ENCODE measurements around the gene PCARE.
A peak's percentile ranks its signal among the peaks of the same experiment; 100 is the strongest.

Gene PCARE

GRCh38 chr2:29061616-29062015, 12.7 kb downstream of the PCARE start:
- no peak for DNase-seq

GRCh38 chr2:29061176-29061575, 13.1 kb downstream of the PCARE start:
- no peak for DNase-seq

GRCh38 chr2:29060441-29060840, 13.9 kb downstream of the PCARE start:
- no peak for DNase-seq

GRCh38 chr2:29059624-29060023, 14.7 kb downstream of the PCARE start:
- DNase-seq, result no peak

GRCh38 chr2:29057006-29057405, 17.3 kb downstream of the PCARE start:
- DNase-seq, result no peak

- no peak for DNase-seq
Measured at GRCh38 chr2:29056452-29056851, 17.9 kb downstream of the PCARE start.

GRCh38 chr2:29055601-29056000, 18.7 kb downstream of the PCARE start:
- DNase-seq, result no peak

- DNase-seq, result no peak
Measured at GRCh38 chr2:29054430-29054829, 19.9 kb downstream of the PCARE start.

GRCh38 chr2:29053670-29054400, 20.5 kb downstream of the PCARE start:
- DNase-seq, result no peak

- peak; percentile 13 for DNase-seq
Measured at GRCh38 chr2:29053223-29053622, 21.1 kb downstream of the PCARE start.

- no peak for DNase-seq
Measured at GRCh38 chr2:29052807-29053206, 21.5 kb downstream of the PCARE start.

- DNase-seq, result no peak
Measured at GRCh38 chr2:29051730-29052129, 22.6 kb downstream of the PCARE start.

GRCh38 chr2:29050591-29050990, 23.7 kb downstream of the PCARE start:
- no peak for DNase-seq

GRCh38 chr2:29047083-29047845, 27.1 kb downstream of the PCARE start:
- DNase-seq, result no peak

GRCh38 chr2:29046321-29046720, 28.0 kb downstream of the PCARE start:
- DNase-seq, result no peak

GRCh38 chr2:29044459-29044858, 29.9 kb downstream of the PCARE start:
- DNase-seq, result no peak

- peak; percentile 25 for DNase-seq
Measured at GRCh38 chr2:29042561-29043075, 31.7 kb downstream of the PCARE start.

- DNase-seq, result no peak
Measured at GRCh38 chr2:29041161-29041660, 33.1 kb downstream of the PCARE start.

- DNase-seq, result no peak
Measured at GRCh38 chr2:29040552-29040951, 33.8 kb downstream of the PCARE start.

GRCh38 chr2:29039718-29040480, 34.4 kb downstream of the PCARE start:
- no peak for DNase-seq

GRCh38 chr2:29035016-29035745, 39.1 kb downstream of the PCARE start:
- no peak for DNase-seq

GRCh38 chr2:29033656-29034055, 40.7 kb downstream of the PCARE start:
- no peak for DNase-seq

GRCh38 chr2:29033172-29033571, 41.2 kb downstream of the PCARE start:
- DNase-seq, result peak; percentile 67
